Muscle of back (tissue), 11 donors: Measurements from ENCODE around the gene MBNL1. TPM values are rescaled to one million over a fixed set of nuclear protein-coding genes. Genes with fewer than 3 reads are reported as not detected.
"Not testable (repeated sequence)": the region's sequence is repeated elsewhere in the genome, so short reads cannot be mapped to it uniquely, and the experiment has no call there.

ENCODE experiments used
- DNase-seq, 3 donors: peaks; one replicate each; pipeline versions ENCODE4 v3.0.0 to v3.0.0-alpha.2; 2013
- polyA plus RNA-seq, 10 donors: library from polyadenylated mRNA; unstranded; fragments of 120-200 nt; gene quantifications; one replicate each; pipeline ENCODE4 v1.2.1, GENCODE V29; 2013; ENCODE audit not compliant: insufficient read length in 10 of 10

Gene MBNL1
- polyA plus RNA-seq, 10 donors, result 48.1 to 68.9 (median 60.9) TPM

DNA sequence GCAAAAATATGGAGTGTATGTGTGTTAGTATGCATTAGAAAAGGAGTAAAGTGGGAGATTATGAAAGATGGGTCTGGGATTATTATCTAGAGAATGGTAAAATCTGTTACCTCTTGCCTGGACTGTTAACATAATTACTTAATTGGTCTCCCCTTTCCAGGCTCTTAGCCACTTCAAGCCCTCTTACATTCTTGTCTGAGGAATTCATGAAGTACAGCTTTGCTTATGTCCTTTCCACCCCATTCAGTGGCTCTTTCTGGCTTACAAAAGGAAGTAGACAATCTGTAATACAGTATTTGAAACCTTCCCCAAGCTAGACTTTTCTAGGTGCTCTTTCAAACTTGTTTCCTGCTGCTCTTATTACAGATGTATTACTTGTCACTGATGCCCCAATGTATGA lies 129.8 kb downstream of the MBNL1 start:
- DNase-seq, result no peak

DNA sequence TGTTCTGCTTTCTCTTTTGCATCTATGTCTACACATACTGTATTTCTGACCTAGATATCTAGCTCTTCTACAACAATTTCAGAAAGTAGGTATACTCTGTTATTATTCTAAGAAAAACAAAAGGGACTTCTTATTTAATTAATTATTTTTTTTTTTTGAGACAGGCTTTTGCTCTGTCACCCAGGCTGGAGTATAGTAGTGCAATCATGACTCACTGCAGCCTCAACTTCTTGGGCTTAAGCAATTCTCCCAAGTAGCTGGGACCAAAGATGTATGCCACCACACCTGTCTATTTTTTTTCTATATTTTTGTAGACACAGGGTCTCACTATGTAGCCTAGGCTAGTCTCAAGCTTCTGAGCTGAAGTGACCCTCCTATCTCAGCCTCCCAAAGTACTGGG lies 130.6 kb downstream of the MBNL1 start:
- no peak for DNase-seq

DNA sequence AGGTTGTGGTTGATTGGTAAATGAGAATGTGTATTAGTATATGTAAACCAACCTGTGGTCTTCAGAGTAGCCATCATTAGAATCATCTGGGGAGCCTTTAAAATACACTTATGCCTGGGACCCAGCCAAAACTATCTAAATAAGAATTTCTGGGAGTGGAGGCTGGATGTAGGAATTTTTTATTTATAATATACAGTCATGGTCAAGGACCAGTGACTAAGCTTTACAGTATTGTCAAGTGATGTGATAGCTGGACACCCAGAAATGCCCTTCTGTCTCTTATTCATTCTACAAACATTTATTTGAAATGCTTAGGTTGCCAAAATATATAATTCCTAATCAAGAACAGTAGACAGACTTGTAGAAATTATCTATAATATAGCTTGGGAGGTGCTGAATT lies 132.2 kb downstream of the MBNL1 start:
- DNase-seq, result peak in 1 of 3 donors; percentile 77

- DNase-seq, result no peak
Measured at GRCh38 chr3:152402695-152403451, 134.1 kb downstream of the MBNL1 start.

GRCh38 chr3:152403632-152404066 lies 134.9 kb downstream of the MBNL1 start:
- DNase-seq, result no peak

GRCh38 chr3:152404976-152405375 lies 136.2 kb downstream of the MBNL1 start:
- DNase-seq, result no peak

DNA sequence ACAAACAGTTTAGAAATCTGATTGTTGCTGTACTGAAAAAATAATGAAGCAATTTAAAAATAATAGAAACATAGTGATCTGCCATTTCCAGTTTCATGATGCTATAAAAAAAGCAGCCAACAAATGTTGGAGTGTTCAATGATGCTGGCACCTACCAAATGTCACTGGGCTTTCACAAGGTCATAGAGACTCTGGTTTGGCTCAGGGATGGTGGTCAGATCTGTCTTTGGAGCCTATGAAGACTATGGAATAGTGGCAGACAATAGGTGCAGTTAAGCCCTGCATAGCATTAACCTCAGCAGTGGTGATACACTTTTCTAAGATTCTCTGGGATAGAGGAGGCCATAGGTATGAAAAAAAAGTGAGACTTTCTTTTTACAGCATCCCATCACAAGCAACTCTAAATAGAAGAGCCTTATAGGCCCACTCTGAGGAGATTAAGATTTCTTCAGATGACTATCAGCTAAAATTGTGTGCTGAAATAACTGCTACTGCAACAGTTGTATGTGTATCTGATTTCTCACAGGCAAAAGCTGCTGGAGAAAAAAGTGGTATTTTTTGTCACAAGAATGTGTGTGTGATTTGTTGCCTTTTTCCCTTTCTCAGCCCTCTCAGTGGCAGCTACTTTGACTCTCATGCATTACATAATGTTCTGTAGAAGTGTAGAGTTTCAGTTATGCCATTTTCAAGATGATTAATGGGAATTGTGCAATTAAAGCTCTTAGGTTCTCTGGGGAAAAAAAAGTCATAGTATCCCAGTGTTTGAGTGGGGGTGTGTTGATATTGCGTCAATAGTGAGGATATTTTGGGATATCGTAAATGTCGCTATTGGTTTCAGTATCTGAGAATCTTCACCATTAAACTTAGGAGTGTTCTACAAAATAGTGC lies 137.4 kb downstream of the MBNL1 start:
- DNase-seq, result peak in 2 of 3 donors; percentile 62 to 74

- no peak for DNase-seq
Measured at GRCh38 chr3:152413240-152413639, 144.5 kb downstream of the MBNL1 start.

GRCh38 chr3:152416808-152417580 lies 148.3 kb downstream of the MBNL1 start:
- no peak for DNase-seq

DNA sequence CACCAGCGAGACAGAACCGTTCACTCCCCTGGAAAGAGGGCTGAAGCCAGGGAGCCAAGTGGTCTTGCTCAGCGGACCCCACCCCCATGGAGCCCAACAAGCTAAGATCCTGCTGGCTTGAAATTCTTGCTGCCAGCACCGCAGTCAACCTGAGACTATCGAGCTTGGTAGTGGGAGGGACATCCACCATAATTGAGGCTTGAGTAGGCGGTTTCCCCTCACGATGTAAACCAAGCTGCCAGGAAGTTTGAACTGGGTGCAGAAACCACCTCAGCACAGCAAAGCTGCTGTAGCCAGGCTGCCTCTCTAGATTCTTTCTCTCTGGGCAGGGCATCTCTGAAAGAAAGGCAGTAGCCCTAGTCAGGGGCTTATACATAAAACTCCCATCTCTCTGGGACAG lies 151.0 kb downstream of the MBNL1 start:
- DNase-seq, result no peak

DNA sequence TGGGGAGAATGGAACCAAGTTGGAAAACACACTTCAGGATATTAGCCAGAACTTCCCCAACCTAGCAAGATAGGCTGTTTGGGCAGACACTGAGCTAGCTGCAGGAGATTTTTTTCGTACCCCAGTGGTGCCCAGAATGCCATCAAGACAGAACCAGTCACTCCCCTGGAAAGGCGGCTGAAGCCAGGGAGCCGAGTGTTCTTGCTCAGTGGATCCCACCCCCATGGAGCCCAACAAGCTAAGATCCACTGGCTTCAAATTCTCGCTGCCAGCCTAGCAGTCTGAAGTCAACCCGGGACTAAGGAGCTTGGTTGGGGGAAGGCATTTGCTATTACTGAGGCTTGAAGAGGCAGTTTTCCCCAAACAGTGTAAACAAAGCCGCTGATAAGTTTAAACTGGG lies 152.4 kb downstream of the MBNL1 start:
- DNase-seq, result no peak

DNA sequence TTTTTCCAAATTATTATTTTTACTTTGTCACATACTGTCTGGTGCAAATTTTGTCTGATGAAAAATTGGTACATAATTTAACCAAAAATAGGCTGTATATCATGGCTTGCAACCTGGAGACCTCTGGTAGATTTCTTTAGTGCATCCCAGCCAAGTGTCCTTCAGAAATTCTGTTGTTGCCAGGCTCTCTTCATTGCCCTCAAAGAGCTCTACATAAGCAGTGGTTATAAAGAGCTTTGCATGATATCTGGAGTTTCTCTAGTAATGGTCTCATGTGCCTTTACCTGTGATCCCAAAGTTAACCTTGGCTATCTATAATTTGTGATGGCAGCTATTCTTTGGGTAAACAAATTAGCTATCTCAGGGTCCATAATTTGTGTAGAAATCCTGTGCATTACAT lies 157.7 kb downstream of the MBNL1 start:
- DNase-seq, result no peak

- DNase-seq, result no peak
Measured at GRCh38 chr3:152428577-152428976, 159.8 kb downstream of the MBNL1 start.

DNA sequence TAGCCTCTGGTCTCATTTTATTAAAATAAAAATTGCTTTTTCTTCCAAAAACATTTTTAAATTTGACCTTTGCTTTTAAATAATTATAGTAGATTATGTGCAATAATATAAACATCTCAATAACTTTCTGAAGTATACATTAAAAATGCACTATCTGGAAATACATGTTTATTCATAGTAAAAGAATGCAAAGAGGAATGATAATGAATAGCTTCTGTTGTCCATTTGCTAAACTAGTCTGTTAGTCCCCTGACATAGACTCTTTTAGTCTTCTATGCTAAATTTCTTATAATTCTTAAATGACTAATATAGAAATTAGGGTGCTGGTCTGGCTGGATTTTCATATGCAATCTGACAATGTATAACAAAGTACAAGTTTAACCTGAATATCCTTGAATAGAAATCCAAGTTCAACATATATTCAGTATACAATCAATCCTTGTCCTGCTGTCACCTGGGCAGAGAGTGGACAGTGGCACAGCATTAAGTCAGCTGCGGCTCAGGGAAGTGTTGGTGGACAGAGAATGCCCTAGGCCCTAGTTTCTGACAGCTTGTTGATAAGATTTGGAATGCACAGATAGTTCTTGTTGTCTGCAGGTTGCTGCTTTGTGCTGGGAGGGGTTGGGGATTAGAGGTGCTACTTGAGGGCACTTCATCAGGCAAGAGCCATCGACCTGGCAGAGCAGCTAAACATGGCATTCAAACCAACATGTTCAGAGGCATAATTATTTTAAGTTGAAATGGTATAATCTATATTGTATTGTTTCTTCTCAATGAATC lies 161.7 kb downstream of the MBNL1 start:
- DNase-seq, result peak in 1 of 3 donors; percentile 13

DNA sequence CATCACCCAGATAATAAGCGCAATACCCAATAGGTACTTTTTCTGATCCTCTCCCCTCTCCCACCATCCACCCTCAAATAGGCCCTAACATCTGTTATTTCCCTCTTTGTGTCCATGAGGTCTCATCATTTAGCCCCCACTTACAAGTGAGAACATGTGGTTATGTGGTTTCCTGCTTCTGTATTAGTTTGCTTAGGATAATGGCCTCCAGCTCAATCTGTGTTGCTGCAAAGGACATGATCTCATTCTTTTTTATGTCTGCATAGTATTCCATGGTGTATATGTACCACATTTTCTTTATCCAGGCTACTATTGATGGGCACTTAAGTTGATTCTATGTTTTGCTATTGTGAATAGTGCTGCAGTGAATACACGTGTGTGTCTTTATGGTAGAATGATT lies 165.4 kb downstream of the MBNL1 start:
- no peak for DNase-seq

GRCh38 chr3:152435210-152435609 lies 166.5 kb downstream of the MBNL1 start:
- not testable (repeated sequence) for DNase-seq

DNA sequence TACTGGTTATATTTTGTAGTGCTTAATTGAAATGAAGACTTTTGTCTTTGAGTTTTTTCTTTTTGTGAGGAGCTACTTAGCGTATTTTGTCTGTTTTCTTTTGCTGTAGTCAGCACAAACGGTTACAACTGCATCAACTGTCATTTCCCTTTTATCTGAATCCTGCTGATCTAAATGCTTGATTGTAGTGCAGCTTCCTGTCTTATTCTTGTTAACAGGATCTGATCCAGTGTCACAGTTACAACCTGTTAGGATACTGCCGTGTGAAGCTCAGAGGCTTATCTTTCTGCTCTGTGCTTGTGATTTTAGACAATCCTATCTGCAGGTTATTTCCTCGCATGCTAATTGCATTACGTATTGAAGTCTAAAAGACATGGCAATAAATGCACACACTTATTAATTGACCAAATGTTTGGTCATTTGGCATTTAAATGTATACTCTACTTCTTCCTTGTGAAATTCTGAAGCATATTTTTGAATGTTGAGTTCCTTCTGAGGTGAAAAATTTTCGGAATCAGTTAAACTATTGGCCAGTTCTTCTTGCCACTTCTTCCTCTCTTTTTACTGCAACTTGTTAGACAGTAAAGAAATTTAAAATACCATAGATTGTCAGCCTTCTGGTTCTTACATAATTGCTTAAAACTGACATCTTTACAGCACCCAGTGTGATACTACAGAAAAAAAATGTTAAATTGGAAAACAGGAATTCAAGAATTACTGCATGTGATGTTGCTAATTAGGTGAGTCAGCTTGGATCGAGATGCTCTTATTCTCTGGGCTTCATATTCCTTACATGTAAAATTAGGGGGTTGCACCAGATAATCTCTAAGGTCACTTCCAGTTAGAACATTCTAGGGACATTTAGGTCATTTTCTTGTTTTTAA lies 168.2 kb downstream of the MBNL1 start:
- DNase-seq, result no peak

DNA sequence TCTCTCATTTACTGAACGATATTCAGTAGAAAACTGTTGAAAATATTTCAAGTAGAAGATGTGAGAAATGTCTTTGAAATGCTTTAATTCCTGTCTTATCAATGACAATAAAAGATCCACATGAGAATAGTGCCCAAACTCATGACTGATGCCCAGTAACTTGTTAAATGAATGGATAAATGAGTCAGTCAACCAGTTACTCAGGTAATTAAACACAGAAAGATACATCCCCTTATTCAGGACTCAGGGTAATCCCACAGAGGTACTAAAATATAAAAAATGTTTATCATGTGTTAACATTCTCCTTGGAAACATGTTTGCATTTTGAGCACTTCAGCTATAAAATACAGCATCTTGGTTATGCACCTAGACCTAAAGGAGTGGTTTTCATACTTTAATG lies 169.5 kb downstream of the MBNL1 start:
- DNase-seq, result no peak

- DNase-seq, result no peak
Measured at GRCh38 chr3:152438706-152439105, 170.0 kb downstream of the MBNL1 start.

- DNase-seq, result not testable (repeated sequence)
Measured at GRCh38 chr3:152440243-152440642, 171.5 kb downstream of the MBNL1 start.
